Loucy (cell line): ENCODE data around the gene SIRT7.

Experiments
- H2AFZ ChIP-seq: fragments of 200-600 bp; sonication (generic); 2 replicates; pipeline ENCODE4 v1.6.0; 2016; ENCODE audit warnings: antibody characterized with exemption, mild to moderate bottlenecking, low read length, moderate library complexity
- H3F3A ChIP-seq: fragments of 200-600 bp; 2 replicates; pipeline ENCODE4 v1.6.0; 2016; ENCODE audit warnings: antibody characterized with exemption, low read depth, mild to moderate bottlenecking
- H3K27me3 ChIP-seq: fragments of 200-600 bp; sonication (generic); 2 replicates; pipeline ENCODE4 v1.6.1; 2014; ENCODE audit warnings: low read length, mild to moderate bottlenecking; ENCODE audit not compliant: insufficient read depth, poor library complexity, severe bottlenecking
- H3K36me3 ChIP-seq: fragments of 200-600 bp; sonication (generic); 2 replicates; pipeline ENCODE4 v1.6.1; 2016; ENCODE audit warnings: low read length; ENCODE audit not compliant: insufficient read depth
- H3K4me1 ChIP-seq: fragments of 200-600 bp; sonication (generic); 2 replicates; pipeline ENCODE4 v1.5.1; 2014; ENCODE audit warnings: low read length, mild to moderate bottlenecking; ENCODE audit not compliant: insufficient read depth, poor library complexity, severe bottlenecking
- H3K4me2 ChIP-seq: fragments of 200-600 bp; sonication (generic); 2 replicates; pipeline ENCODE4 v1.6.0; 2014; ENCODE audit warnings: antibody characterized with exemption, low read length, low read depth, mild to moderate bottlenecking; ENCODE audit not compliant: poor library complexity, severe bottlenecking
- H3K4me3 ChIP-seq: fragments of 200-600 bp; sonication (generic); 2 replicates; pipeline ENCODE4 v1.5.1; 2014; ENCODE audit warnings: low read length, mild to moderate bottlenecking, mixed read lengths; ENCODE audit not compliant: poor library complexity, severe bottlenecking
- H3K79me2 ChIP-seq: fragments of 200-600 bp; sonication (generic); 2 replicates; pipeline ENCODE4 v1.6.1; 2014; ENCODE audit warnings: low read length; ENCODE audit not compliant: insufficient read depth
- H3K9ac ChIP-seq: fragments of 200-600 bp; sonication (generic); 2 replicates; pipeline ENCODE4 v1.6.0; 2014; ENCODE audit warnings: mild to moderate bottlenecking, low read depth, low read length, moderate library complexity; ENCODE audit not compliant: poor library complexity, severe bottlenecking
- H3K9me2 ChIP-seq: fragments of 200-600 bp; sonication (generic); replicated peaks from 2 replicates; pipeline ENCODE4 v1.6.1; 2016; ENCODE audit warnings: low read depth, low read length, mixed read lengths
- H3K9me3 ChIP-seq: fragments of 200-600 bp; sonication (generic); 2 replicates; pipeline ENCODE4 v1.6.1; 2014; ENCODE audit warnings: mild to moderate bottlenecking, antibody characterized with exemption, low read length, low read depth; ENCODE audit not compliant: insufficient read depth
- H4K20me1 ChIP-seq: fragments of 200-600 bp; sonication (generic); 2 replicates; pipeline ENCODE4 v1.6.0; 2014; ENCODE audit warnings: antibody characterized with exemption, low read length, mild to moderate bottlenecking; ENCODE audit not compliant: insufficient read depth, poor library complexity, severe bottlenecking
- EZH2phosphoT487 ChIP-seq: fragments of 200-600 bp; IDR thresholded peaks from 2 replicates; pipeline ENCODE4 v1.6.1; 2018; ENCODE audit warnings: antibody characterized with exemption, mild to moderate bottlenecking, moderate library complexity, borderline replicate concordance
- TF ChIP-seq, protein P1 (sequence below): fragments of 200-600 bp; sonication (generic); conservative IDR thresholded peaks from 2 replicates; pipeline ENCODE4 v1.5.1; 2014; ENCODE audit warnings: mild to moderate bottlenecking, antibody characterized with exemption, low read length

The SIRT7 gene

GRCh38 chr17:81900181-81900820, 17.7 kb downstream of the SIRT7 start:
- no peak overlapping the region for H2AFZ ChIP-seq
- no peaks in the 10 kb centered on the region; the same call in 1 of the 2 replicates for H3K36me3 ChIP-seq
- no peak overlapping the region for H3K9ac ChIP-seq
- H3K4me2 ChIP-seq = no peak overlapping the region
- H3K9me3 ChIP-seq = no peaks in the 10 kb centered on the region
- no peaks in the 10 kb centered on the region for H3K27me3 ChIP-seq
- H3K9me2 ChIP-seq = no peaks in the 10 kb centered on the region
- H3F3A ChIP-seq = no peaks in the 10 kb centered on the region; the same call in 1 of the 2 replicates
- no peaks in the 10 kb centered on the region for H3K4me1 ChIP-seq
- peaks cover 3% of the 10 kb centered on the region; the same call in 1 of the 2 replicates for H3K79me2 ChIP-seq
- H4K20me1 ChIP-seq = no peaks in the 10 kb centered on the region
- TF ChIP-seq EZH2phosphoT487 = no peak
- TF ChIP-seq, protein P1, sequence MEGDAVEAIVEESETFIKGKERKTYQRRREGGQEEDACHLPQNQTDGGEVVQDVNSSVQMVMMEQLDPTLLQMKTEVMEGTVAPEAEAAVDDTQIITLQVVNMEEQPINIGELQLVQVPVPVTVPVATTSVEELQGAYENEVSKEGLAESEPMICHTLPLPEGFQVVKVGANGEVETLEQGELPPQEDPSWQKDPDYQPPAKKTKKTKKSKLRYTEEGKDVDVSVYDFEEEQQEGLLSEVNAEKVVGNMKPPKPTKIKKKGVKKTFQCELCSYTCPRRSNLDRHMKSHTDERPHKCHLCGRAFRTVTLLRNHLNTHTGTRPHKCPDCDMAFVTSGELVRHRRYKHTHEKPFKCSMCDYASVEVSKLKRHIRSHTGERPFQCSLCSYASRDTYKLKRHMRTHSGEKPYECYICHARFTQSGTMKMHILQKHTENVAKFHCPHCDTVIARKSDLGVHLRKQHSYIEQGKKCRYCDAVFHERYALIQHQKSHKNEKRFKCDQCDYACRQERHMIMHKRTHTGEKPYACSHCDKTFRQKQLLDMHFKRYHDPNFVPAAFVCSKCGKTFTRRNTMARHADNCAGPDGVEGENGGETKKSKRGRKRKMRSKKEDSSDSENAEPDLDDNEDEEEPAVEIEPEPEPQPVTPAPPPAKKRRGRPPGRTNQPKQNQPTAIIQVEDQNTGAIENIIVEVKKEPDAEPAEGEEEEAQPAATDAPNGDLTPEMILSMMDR = no peak
- no peak overlapping the region for H3K4me3 ChIP-seq

DNA sequence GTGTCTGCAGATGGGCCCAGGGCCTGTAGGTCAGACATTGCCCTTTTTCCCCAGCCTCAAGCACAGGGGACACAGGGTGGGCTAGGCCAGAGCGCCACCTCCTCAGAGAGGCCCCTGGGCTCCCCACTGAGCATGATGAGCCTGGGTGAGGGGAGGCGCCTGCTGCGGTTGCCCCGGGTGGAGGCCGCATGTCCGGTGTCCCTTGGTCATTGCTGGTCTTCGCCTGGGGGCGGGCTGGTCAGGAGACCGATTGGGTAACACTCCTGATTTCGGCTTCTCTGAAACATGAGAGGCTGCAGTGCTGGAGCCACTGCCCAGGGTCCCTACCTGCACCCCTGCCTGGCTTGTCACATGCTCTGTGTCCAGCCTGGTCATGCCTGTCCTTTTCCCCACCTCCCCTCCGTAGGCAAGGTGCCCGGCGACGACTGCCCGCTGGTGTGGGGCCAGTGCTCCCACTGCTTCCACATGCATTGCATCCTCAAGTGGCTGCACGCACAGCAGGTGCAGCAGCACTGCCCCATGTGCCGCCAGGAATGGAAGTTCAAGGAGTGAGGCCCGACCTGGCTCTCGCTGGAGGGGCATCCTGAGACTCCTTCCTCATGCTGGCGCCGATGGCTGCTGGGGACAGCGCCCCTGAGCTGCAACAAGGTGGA, 18.3 kb downstream of the SIRT7 start:
- TF ChIP-seq, protein P1 = no peak
- no peak for TF ChIP-seq EZH2phosphoT487
- Histone ChIP-seq H3K9me2 (no peaks in the 10 kb centered on the region), H3K9me3 (no peaks in the 10 kb centered on the region), H3K4me1 (no peaks in the 10 kb centered on the region), H3K4me2 (no peak overlapping the region), H3K27me3 (no peaks in the 10 kb centered on the region), H3F3A (no peaks in the 10 kb centered on the region; the same call in 1 of the 2 replicates), H3K4me3 (no peak overlapping the region), H4K20me1 (no peaks in the 10 kb centered on the region), H3K9ac (no peak overlapping the region), H3K36me3 (no peaks in the 10 kb centered on the region; the same call in 1 of the 2 replicates), H3K79me2 (peaks cover 6% of the 10 kb centered on the region; the same call in 1 of the 2 replicates), H2AFZ (no peak overlapping the region)

- Histone ChIP-seq H3K4me3 (no peak overlapping the region), H3K27me3 (no peaks in the 10 kb centered on the region), H3K4me2 (no peak overlapping the region), H3K9ac (no peak overlapping the region), H3K9me3 (no peaks in the 10 kb centered on the region), H3K4me1 (no peaks in the 10 kb centered on the region), H2AFZ (no peak overlapping the region), H4K20me1 (no peaks in the 10 kb centered on the region), H3K36me3 (no peaks in the 10 kb centered on the region), H3K79me2 (peaks cover 11% of the 10 kb centered on the region; the same call in 1 of the 2 replicates), H3F3A (no peaks in the 10 kb centered on the region; the same call in 1 of the 2 replicates), H3K9me2 (no peaks in the 10 kb centered on the region)
- TF ChIP-seq EZH2phosphoT487 = no peak
- TF ChIP-seq, protein P1 = no peak
These were observed 19.1 kb downstream of the SIRT7 start for GRCh38 chr17:81898885-81899284.
